GM15510 (cell line): ENCODE results near the gene RAB19.

Source experiments
- POLR2A ChIP-seq: IDR thresholded peaks from 3 replicates; pipeline ENCODE4 v1.6.1; 2011; ENCODE audit warnings: borderline replicate concordance; ENCODE audit not compliant: insufficient read length; ENCODE audit errors: extremely low read depth

The RAB19 gene

DNA sequence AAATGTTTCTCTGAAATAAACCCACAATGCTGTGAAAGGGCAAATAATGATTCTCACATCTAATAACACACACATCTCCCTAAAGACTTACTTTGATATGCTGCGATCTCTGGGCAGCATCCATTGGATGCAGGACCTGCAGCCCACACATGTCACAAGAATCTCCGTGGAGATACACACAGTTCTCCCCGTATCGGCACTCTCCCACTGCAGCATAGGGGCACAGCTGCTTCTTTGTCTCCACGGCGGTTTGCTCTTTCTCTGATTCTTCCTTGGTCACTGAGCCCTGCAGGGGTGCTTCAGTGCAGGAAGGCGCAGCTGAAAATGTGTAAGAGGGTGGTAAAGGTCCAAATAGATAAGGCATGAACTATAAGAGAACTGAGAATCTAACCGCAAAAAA, 55.1 kb downstream of the RAB19 start:
- TF ChIP-seq POLR2A = no peak

DNA sequence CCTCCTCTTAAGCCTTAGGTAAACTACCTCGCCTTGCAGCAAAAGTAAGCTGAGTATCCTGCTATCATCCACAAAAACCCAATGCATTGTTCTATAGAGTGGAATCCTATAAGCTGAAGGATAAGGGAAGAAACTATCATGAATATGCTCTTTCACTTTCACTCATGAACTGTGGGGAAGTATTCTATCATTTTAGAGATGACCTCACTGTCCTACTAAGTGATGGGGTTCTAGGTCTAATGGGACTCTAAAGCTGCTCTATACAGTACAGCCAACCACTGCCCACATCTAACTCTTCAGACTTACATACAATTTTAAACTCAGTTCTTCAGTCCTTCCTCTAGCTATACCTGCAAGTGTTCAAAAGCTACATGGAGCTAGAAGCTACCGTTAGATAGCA, 59.3 kb downstream of the RAB19 start:
- TF ChIP-seq POLR2A = no peak

DNA sequence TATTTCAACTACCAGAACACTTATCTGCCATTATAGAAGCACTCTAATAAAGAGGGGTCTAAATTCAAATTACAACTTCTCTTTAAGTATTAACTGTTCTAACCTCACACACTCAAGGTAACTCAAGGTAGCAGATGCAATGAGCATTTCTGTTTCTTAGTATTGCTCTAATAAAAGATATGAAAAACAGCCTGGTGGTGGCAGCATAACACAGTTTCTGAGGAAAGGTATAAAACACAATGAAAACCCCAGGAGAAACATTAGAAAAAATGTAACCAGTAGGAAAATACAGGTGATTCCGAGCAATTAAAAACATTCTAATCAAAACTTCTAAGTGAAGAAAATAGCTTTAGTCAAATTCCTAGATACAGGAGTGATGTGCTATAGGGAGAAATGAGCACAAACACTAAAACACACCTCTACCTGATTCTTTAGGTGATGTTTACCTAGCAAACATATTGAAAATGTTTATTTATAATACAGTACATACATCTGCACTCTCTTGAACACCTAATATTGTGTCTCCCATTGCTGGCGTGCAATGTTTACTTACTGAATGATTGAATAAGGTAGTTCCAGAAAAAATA, 72.0 kb downstream of the RAB19 start:
- no peak for TF ChIP-seq POLR2A

DNA sequence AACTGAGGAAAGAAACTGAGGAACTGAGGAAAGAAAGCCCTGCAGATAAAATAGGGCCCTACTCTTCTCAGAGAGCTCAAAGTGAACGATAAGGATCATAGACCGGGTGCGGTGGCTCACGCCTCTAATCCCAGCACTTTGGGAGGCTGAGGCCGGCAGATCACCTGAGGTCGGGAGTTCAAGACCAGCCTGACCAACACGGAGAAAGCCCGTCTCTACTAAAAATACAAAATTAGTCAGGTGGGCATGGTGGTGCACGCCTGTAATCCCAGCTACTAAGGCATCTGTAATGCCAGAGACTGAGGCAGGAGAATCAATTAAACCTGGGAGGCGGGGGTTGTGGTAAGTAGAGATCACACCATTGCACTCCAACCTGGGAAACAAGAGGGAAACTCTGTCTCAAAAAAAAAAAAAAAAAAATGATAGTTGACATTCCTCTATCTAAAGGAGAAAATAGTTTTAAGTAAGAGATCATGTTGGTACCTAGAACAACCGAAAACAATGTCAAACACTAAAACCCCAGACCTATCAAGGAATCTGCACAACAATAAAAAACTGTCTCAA, 72.9 kb downstream of the RAB19 start:
- no peak for TF ChIP-seq POLR2A
